Upper lobe of left lung (tissue), 4 donors: ENCODE data around the gene ZNF668.

Experiments used
- POLR2A ChIP-seq, 4 donors: fragments of 450-650 bp; IDR thresholded peaks; one replicate each; pipeline ENCODE4 v1.5.1; 2016 to 2017; ENCODE audit warnings: antibody characterized with exemption in 4 of 4, mild to moderate bottlenecking in 2 of 4
- TF ChIP-seq, protein P1 (sequence below), 6 experiments: fragments of 450-650 bp in 4 of 6; fragments of 200-600 bp in 2 of 6; sonication (generic) in 2 of 6; IDR thresholded peaks; one replicate each; pipeline ENCODE4 v1.5.1; 2016 to 2019; ENCODE audit warnings: antibody characterized with exemption in 6 of 6

DNA sequence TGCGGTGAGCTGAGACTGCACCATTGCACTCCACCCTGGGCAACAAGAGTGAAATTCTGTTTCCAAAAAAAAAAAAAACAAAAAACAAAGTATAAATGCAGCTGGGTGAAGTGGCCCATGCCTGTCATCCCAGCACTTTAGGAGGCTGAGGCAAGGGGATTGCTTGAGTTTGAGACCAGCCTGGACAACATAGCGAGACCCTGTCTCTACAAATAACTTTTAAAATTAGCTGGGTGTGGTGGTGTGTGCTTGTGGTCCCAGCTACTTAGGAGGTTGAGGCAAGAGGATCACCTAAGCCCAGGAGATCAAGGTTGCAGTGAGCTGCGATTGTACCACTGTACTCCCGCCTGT, 50.8 kb downstream of the ZNF668 start:
- TF ChIP-seq, protein P1, sequence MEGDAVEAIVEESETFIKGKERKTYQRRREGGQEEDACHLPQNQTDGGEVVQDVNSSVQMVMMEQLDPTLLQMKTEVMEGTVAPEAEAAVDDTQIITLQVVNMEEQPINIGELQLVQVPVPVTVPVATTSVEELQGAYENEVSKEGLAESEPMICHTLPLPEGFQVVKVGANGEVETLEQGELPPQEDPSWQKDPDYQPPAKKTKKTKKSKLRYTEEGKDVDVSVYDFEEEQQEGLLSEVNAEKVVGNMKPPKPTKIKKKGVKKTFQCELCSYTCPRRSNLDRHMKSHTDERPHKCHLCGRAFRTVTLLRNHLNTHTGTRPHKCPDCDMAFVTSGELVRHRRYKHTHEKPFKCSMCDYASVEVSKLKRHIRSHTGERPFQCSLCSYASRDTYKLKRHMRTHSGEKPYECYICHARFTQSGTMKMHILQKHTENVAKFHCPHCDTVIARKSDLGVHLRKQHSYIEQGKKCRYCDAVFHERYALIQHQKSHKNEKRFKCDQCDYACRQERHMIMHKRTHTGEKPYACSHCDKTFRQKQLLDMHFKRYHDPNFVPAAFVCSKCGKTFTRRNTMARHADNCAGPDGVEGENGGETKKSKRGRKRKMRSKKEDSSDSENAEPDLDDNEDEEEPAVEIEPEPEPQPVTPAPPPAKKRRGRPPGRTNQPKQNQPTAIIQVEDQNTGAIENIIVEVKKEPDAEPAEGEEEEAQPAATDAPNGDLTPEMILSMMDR (IDR thresholded peaks at IDR 0.05) = no peak
- TF ChIP-seq POLR2A (IDR thresholded peaks at IDR 0.05) = no peak
